GM10266 (cell line): ENCODE data around the gene PAPPA2.
"Not testable (repeated sequence)": the region's sequence is repeated elsewhere in the genome, so short reads cannot be mapped to it uniquely, and the experiment has no call there.

Experiments used
- DNase-seq: peaks from one replicate; pipeline ENCODE4 v3.0.0; 2012; ENCODE audit errors: extremely low spot score
- CTCF ChIP-seq: IDR thresholded peaks from 2 replicates; pipeline ENCODE4 v1.5.1; 2012; ENCODE audit warnings: mild to moderate bottlenecking, low read depth; ENCODE audit not compliant: control insufficient read depth, insufficient read depth; ENCODE audit errors: missing control alignments

Gene PAPPA2

GRCh38 chr1:176448340-176448739 is 14.6 kb upstream of the PAPPA2 start:
- DNase-seq = no peak
- no peak for TF ChIP-seq CTCF

GRCh38 chr1:176450526-176450925 is 12.4 kb upstream of the PAPPA2 start:
- no peak for DNase-seq
- TF ChIP-seq CTCF = no peak

GRCh38 chr1:176451741-176452140 is 11.2 kb upstream of the PAPPA2 start:
- not testable (repeated sequence) for DNase-seq

- DNase-seq = no peak
- no peak for TF ChIP-seq CTCF
Observed at GRCh38 chr1:176456795-176457194, 6.2 kb upstream of the PAPPA2 start.

GRCh38 chr1:176460544-176461336 is 2.2 kb upstream of the PAPPA2 start:
- DNase-seq = no peak
- no peak for TF ChIP-seq CTCF

GRCh38 chr1:176461576-176461975 is 1.4 kb upstream of the PAPPA2 start:
- no peak for TF ChIP-seq CTCF
- DNase-seq = no peak

- TF ChIP-seq CTCF = no peak
- no peak for DNase-seq
Observed at GRCh38 chr1:176466514-176466913, 3.5 kb downstream of the PAPPA2 start.
